ENCODE results near the gene SLC25A43. TPM values are rescaled to one million over a fixed set of nuclear protein-coding genes. Genes with fewer than 3 reads are reported as not detected.

SLC25A43 gene
- total RNA-seq, 2 experiments from 2014 or later, result 0.91 to 1.0 TPM

DNA sequence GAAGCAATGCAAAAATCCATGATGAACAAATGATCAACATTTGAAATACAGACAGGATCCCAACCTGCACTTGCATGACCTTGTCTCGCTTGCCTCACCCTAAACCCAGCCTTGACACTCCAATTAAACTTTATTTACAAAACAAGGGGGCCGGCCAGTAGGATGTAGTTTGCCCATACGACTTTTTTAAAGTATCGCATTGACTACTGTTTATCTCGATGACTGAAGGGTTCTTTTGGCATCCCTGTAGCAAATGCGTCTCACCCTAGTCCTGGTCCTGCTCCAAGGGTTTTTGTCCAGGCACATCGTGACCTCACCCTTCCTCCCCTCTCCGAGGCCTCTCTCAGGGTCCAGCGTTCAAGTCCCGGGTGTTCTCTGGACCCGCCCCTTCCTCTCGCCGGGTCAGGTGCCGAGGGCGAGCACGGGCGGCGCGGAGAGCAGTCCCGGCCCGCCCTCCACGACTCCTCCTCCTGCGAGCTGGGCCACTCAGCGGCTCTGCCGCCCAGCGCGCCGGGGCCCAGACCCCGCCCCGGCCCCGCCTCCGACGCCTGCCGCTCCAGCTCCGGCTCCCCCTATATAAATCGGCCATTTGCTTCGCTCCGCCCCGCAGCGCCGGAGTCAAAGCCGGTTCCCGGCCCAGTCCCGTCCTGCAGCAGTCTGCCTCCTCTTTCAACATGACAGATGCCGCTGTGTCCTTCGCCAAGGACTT lies 68.9 kb downstream of the SLC25A43 start, which contains the start of gene SLC25A5:
SLC25A5 (plus strand) TSS at position 603 of the 709 bp plus-strand sequence; CDS start at position 675, 72 bp downstream.
- Histone ChIP-seq H3K4me1 (ENCODE audit: insufficient read depth, low read length) (peaks cover 18% of the 10 kb centered on the region), H3K27me3 (ENCODE audit: control insufficient read depth in 1 of 2, insufficient read depth in 2 of 2, low read length in 2 of 2) (no peaks in the 10 kb centered on the region), H3K4me3 (ENCODE audit: low read length) (peak within 1 kb of the TSS; percentile 92), H3K27ac (ENCODE audit: low read depth in 1 of 2, low read length in 2 of 2) (peak within 1 kb of the TSS; percentile 84 to 97), H3K9me3 (ENCODE audit: control insufficient read depth in 1 of 2, insufficient read depth in 1 of 2, low read length in 2 of 2) (no peaks in the 10 kb centered on the region), H3K36me3 (ENCODE audit: insufficient read depth, low read length) (peaks cover 20% of the 10 kb centered on the region)
- CTCF ChIA-PET, result interaction anchor here (1.7 to 2.0 kb wide), 2 partner anchors 15 to 106 kb away, joined by 6 to 14 read pairs; partner anchors contain the start of gene UBE2A
- intact Hi-C loops (cut with DNase I, micrococcal nuclease), result loop anchor here in 1 of 2 experiments (5.0 kb wide), 2 partner anchors 99 to 231 kb away; partner anchors contain the start of genes PGRMC1 and STEEP1
- Mint-ChIP-seq H3K4me3 (peak within 1 kb of the TSS; percentile 93), H3K27me3 (no peaks in the 10 kb centered on the region), H3K4me1 (ENCODE audit: low read depth) (peaks cover 10% of the 10 kb centered on the region), H3K36me3 (ENCODE audit: low read depth) (peaks cover 24% of the 10 kb centered on the region), H3K9me3 (no peaks in the 10 kb centered on the region), H3K27ac (peak within 1 kb of the TSS; percentile 89)
- peak; percentile 55 to 92 (median 78) for DNase-seq
- TF ChIP-seq, protein P1, sequence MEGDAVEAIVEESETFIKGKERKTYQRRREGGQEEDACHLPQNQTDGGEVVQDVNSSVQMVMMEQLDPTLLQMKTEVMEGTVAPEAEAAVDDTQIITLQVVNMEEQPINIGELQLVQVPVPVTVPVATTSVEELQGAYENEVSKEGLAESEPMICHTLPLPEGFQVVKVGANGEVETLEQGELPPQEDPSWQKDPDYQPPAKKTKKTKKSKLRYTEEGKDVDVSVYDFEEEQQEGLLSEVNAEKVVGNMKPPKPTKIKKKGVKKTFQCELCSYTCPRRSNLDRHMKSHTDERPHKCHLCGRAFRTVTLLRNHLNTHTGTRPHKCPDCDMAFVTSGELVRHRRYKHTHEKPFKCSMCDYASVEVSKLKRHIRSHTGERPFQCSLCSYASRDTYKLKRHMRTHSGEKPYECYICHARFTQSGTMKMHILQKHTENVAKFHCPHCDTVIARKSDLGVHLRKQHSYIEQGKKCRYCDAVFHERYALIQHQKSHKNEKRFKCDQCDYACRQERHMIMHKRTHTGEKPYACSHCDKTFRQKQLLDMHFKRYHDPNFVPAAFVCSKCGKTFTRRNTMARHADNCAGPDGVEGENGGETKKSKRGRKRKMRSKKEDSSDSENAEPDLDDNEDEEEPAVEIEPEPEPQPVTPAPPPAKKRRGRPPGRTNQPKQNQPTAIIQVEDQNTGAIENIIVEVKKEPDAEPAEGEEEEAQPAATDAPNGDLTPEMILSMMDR (IDR thresholded peaks at IDR 0.05), result no peak
- peak; percentile 84 for ATAC-seq (ENCODE audit: poor library complexity)
- POLR2A ChIA-PET, result interaction anchor here (0.8 to 2.7 kb wide), 9 partner anchors 15 to 1093 kb away, joined by 3 to 16 read pairs (median 6); partner anchors contain the start of genes NDUFA1, RNF113A, RPL39 and SLC25A43

GRCh38 chrX:119468551-119469312 lies 69.6 kb downstream of the SLC25A43 start:
- Mint-ChIP-seq H3K27me3 (no peaks in the 10 kb centered on the region), H3K4me3 (peak overlapping the region; percentile 93), H3K4me1 (ENCODE audit: low read depth) (peaks cover 10% of the 10 kb centered on the region), H3K27ac (peak overlapping the region; percentile 89), H3K36me3 (ENCODE audit: low read depth) (peaks cover 24% of the 10 kb centered on the region), H3K9me3 (no peaks in the 10 kb centered on the region)
- intact Hi-C loops (cut with DNase I, micrococcal nuclease), result loop anchor here in 1 of 2 experiments (5.0 kb wide), 2 partner anchors 99 to 231 kb away; partner anchors contain the start of genes PGRMC1 and STEEP1
- no peaks in the 10 kb centered on the region for H3K9me3 ChIP-seq (ENCODE audit: control insufficient read depth in 1 of 2, insufficient read depth in 1 of 2, low read length in 2 of 2)
- no peaks in the 10 kb centered on the region for H3K27me3 ChIP-seq (ENCODE audit: control insufficient read depth in 1 of 2, insufficient read depth in 2 of 2, low read length in 2 of 2)
- peak overlapping the region; percentile 84 to 97 for H3K27ac ChIP-seq (ENCODE audit: low read depth in 1 of 2, low read length in 2 of 2)
- peak overlapping the region; percentile 92 for H3K4me3 ChIP-seq (ENCODE audit: low read length)
- peak; percentile 76 to 93 (median 84) for DNase-seq
- ChIA-PET POLR2A (interaction anchor here (0.6 to 2.7 kb wide), 12 partner anchors 14 to 1093 kb away, joined by 3 to 16 read pairs (median 5); partner anchors contain the start of genes NDUFA1, NKRF, RNF113A and RPL39), CTCF (interaction anchor here (0.6 to 2.0 kb wide), 5 partner anchors 9 to 105 kb away, joined by 3 to 14 read pairs (median 5); partner anchors contain the start of gene UBE2A)
- TF ChIP-seq, protein P1 (IDR thresholded peaks at IDR 0.05), result peak; percentile 70
- peaks cover 18% of the 10 kb centered on the region for H3K4me1 ChIP-seq (ENCODE audit: insufficient read depth, low read length)
- peaks cover 20% of the 10 kb centered on the region for H3K36me3 ChIP-seq (ENCODE audit: insufficient read depth, low read length)
- ATAC-seq (ENCODE audit: poor library complexity), result peak; percentile 77

DNA sequence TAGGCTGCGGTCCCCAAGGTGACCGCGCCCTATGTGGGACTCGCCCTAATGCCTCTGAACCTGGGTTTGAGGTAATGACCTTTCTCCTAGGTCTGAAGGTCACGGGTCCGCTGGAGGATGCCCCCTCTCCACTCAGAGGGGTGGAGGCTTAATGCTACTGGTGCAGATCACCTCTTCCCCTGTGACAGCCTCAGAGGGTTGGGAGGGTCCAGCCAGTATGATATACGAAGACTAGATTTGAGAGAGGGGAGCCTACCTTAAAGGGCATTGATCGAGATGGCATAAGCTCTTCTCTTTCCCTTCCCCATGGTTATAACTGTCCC lies 70.1 kb downstream of the SLC25A43 start:
- H3K27ac Mint-ChIP-seq, result peak overlapping the region; percentile 89
- Histone ChIP-seq H3K9me3 (ENCODE audit: control insufficient read depth in 1 of 2, insufficient read depth in 1 of 2, low read length in 2 of 2) (no peaks in the 10 kb centered on the region), H3K27me3 (ENCODE audit: control insufficient read depth in 1 of 2, insufficient read depth in 2 of 2, low read length in 2 of 2) (no peaks in the 10 kb centered on the region), H3K4me1 (ENCODE audit: insufficient read depth, low read length) (peaks cover 18% of the 10 kb centered on the region), H3K27ac (ENCODE audit: low read depth in 1 of 2, low read length in 2 of 2) (peak overlapping the region; percentile 43 to 64), H3K36me3 (ENCODE audit: insufficient read depth, low read length) (peaks cover 20% of the 10 kb centered on the region), H3K4me3 (ENCODE audit: low read length) (peak overlapping the region; percentile 92)
- intact Hi-C loops (cut with DNase I, micrococcal nuclease), result loop anchor here in 1 of 2 experiments (5.0 kb wide), 2 partner anchors 98 to 232 kb away; partner anchors contain the start of genes PGRMC1 and STEEP1
- no peak for ATAC-seq (ENCODE audit: poor library complexity)
- ChIA-PET POLR2A (interaction anchor here (0.6 to 2.7 kb wide), 8 partner anchors 13 to 385 kb away, joined by 3 to 16 read pairs (median 8); partner anchors contain the start of genes NKRF, RPL39, SOWAHD and UBE2A), CTCF (interaction anchor here (0.6 to 2.0 kb wide), 5 partner anchors 9 to 105 kb away, joined by 3 to 14 read pairs (median 5); partner anchors contain the start of gene UBE2A)
- TF ChIP-seq, protein P1 (IDR thresholded peaks at IDR 0.05), result peak; percentile 25
- peak overlapping the region; percentile 93 for H3K4me3 Mint-ChIP-seq
- peaks cover 10% of the 10 kb centered on the region for H3K4me1 Mint-ChIP-seq (ENCODE audit: low read depth)
- H3K27me3 Mint-ChIP-seq, result no peaks in the 10 kb centered on the region
- no peak for DNase-seq
- no peaks in the 10 kb centered on the region for H3K9me3 Mint-ChIP-seq
- H3K36me3 Mint-ChIP-seq (ENCODE audit: low read depth), result peaks cover 24% of the 10 kb centered on the region

Measured in CD4-positive, alpha-beta T cell (primary cell).